Spleen (tissue), 13 donors: ENCODE data around the gene ZC3H15. TPM values are rescaled to one million over a fixed set of nuclear protein-coding genes. Genes with fewer than 3 reads are reported as not detected.
"Not testable (repeated sequence)": the region's sequence is repeated elsewhere in the genome, so short reads cannot be mapped to it uniquely, and the experiment has no call there.

Experiments used
- DNase-seq: peaks from one replicate; pipeline ENCODE4 v3.0.0-alpha.2; 2020
- H3K27ac ChIP-seq, 8 donors: fragments of 200-600 bp; sonication (generic) in 7 of 8; 1 replicate in 4 of 8; 2 replicates in 4 of 8; pipeline versions ENCODE4 v1.5.0 to v1.8.0; 2016 to 2021; ENCODE audit warnings: inconsistent platforms in 4 of 8, mild to moderate bottlenecking in 4 of 8, moderate library complexity in 1 of 8
- H3K27me3 ChIP-seq, 7 donors: fragments of 200-600 bp; sonication (generic) in 6 of 7; replicated peaks in 1 of 7; 1 replicate in 4 of 7; 2 replicates in 3 of 7; pipeline versions ENCODE4 v1.5.0 to v1.8.0; 2016 to 2021; ENCODE audit warnings: inconsistent platforms in 3 of 7, mild to moderate bottlenecking in 1 of 7
- H3K36me3 ChIP-seq, 6 donors: fragments of 200-600 bp; sonication (generic) in 5 of 6; 1 replicate in 4 of 6; 2 replicates in 2 of 6; pipeline versions ENCODE4 v1.5.0 to v1.8.0; 2016 to 2021; ENCODE audit warnings: inconsistent platforms in 2 of 6
- H3K4me1 ChIP-seq, 6 donors: fragments of 200-600 bp; sonication (generic) in 5 of 6; 1 replicate in 3 of 6; 2 replicates in 3 of 6; pipeline versions ENCODE4 v1.5.0 to v1.8.0; 2016 to 2021; ENCODE audit warnings: inconsistent platforms in 3 of 6
- H3K4me3 ChIP-seq, 8 donors: fragments of 200-600 bp; sonication (generic) in 7 of 8; 1 replicate in 4 of 8; 2 replicates in 4 of 8; pipeline versions ENCODE4 v1.5.0 to v1.8.0; 2016 to 2021; ENCODE audit warnings: inconsistent platforms in 4 of 8, mild to moderate bottlenecking in 4 of 8, moderate library complexity in 2 of 8
- H3K9me3 ChIP-seq, 8 donors: fragments of 200-600 bp; sonication (generic) in 7 of 8; 1 replicate in 4 of 8; 2 replicates in 4 of 8; pipeline versions ENCODE4 v1.5.0 to v1.8.0; 2016 to 2021; ENCODE audit warnings: inconsistent platforms in 4 of 8
- POLR2A ChIP-seq, 3 donors: fragments of 450-650 bp; IDR thresholded peaks; one replicate each; pipeline ENCODE4 v1.5.1; 2017; ENCODE audit warnings: antibody characterized with exemption in 3 of 3, mild to moderate bottlenecking in 1 of 3
- POLR2AphosphoS5 ChIP-seq, 3 donors: sonication (generic); formaldehyde crosslinking; IDR thresholded peaks; one replicate each; pipeline ENCODE4 v1.5.1; 2017; ENCODE audit warnings: antibody characterized with exemption in 3 of 3
- WGBS, 5 donors: extraction: QIAGEN DNeasy Blood & Tissue Kit in 3 of 5; methylation state at CpG; one replicate each; pipeline versions ENCODE4 v1.1.5 to v1.1.7; 2013 to 2018; 5-methylcytosine and 5-hydroxymethylcytosine counted together
- intact Hi-C: fragments of 100-400 bp; cut with DNase I; formaldehyde crosslinking; loops from one replicate; pipeline ENCODE4 v1.15.0; 2023; ENCODE audit warnings: low total_unique reads
- long read RNA-seq, 2 donors: transcript quantifications; one replicate each; lab custom pipeline, GENCODE V29; 2026
- polyA plus RNA-seq, 3 donors: library from polyadenylated mRNA; stranded (reverse); fragments of 200-250 nt; gene quantifications; one replicate each; pipeline ENCODE4 v1.2.1, GENCODE V29; 2013
- total RNA-seq, 7 donors: library from RNA; depleted of rRNA in 3 of 7; stranded (reverse); fragments of >200 nt in 3 of 7; fragmentation: NEBNext Ultra II Directional in 4 of 7; extraction: Animal tissue kit (Norgen Biotek cat#: 25700) in 4 of 7; gene quantifications; one replicate each; pipeline versions ENCODE4 v1.1.0 to v1.2.1, GENCODE V29; 2016 to 2021
- TF ChIP-seq, protein P1 (sequence below), 11 experiments: fragments of 200-600 bp in 7 of 11; fragments of 450-650 bp in 4 of 11; sonication (generic) in 4 of 11; IDR thresholded peaks in 8 of 11; conservative IDR thresholded peaks in 3 of 11; 1 replicate in 7 of 11; 2 replicates in 4 of 11; pipeline versions ENCODE4 v1.4.0 to v1.8.0; 2016 to 2021; ENCODE audit warnings: antibody characterized with exemption in 11 of 11, inconsistent platforms in 4 of 11, mild to moderate bottlenecking in 1 of 11
- donor health status: healthy with polysubstance abuse.
- donor health status: DM: no; HTN: no; CAD: no; lungs with moderate emphysema.
- donor health status: DM: no; HTN: no; CAD: no.
- donor health status: Bipolar disorder and iron deficiency.
- donor health status: healthy.
- donor health status: DM: no; HTN: no; CAD: no.
- donor health status: DM: yes; HTN: yes; CAD: no.

The ZC3H15 gene
- total RNA-seq, result 10 to 100 TPM; 40.6 to 62.6 (median 53.1) TPM
- 10 to 100 TPM; 38.2 to 52.7 (median 47.6) TPM for polyA plus RNA-seq
- long read RNA-seq, donor 1, transcript ZC3H15-201 (10 exons, 2,138 nt), result major isoform, 12 of 32 reads
- long read RNA-seq, donor 1, partial matches to known transcripts, result 19 of 32 reads
- long read RNA-seq, donor 1, other reads (novel, unspliced or antisense), result 0 of 32 reads
- long read RNA-seq, donor 2, transcript ZC3H15-201 (10 exons, 2,138 nt), result major isoform, 6 of 19 reads
- long read RNA-seq, donor 2, partial matches to known transcripts, result 13 of 19 reads
- long read RNA-seq, donor 2, other reads (novel, unspliced or antisense), result 0 of 19 reads

DNA sequence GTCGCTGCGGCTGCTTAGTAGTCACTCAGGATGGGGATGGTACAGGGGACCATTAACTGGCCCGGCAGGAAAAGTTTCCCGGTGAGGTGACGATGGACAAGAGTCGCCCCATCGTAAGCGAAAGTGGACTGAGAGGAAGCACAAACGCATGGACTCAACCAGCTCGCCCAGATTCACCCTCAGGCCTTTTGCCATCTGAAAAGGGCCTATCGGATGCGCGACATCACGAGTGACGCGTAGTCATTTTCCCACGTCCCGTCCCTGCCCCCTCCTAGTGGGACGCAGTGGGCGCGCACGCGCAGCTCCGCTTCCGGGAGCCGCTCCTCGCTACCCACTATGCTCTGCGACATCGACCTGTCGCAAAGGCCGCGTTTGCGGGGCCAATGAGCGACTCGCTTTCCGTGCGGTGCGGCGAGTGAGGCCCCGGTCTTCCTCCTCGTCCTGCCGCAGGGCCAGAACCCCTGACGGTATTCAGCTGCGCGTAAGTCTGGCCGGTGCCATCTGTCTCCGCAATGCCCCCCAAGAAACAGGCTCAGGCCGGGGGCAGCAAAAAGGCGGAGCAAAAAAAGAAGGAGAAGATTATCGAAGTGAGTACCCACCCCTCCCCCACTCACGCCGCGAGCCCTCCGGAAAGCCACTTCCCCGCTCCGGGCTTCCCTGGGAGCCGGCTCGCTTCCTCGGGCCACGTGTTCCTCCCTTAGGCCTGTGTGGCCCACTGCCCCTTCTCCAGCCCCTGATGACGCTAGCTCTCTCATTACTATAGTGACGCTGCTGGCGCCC is at the start of gene ZC3H15:
Gene ZC3H15, plus strand, starts transcription at position 390 of the 780 bp plus-strand sequence. Its CDS starts 123 bp downstream, at position 513.
- Histone ChIP-seq H3K27ac (peak within 1 kb of the TSS; percentile 87 to 97 (median 94)), H3K4me1 (peaks cover 42 to 68% (median 63%) of the 10 kb centered on the region in 6 donors), H3K27me3 (no peaks in the 10 kb centered on the region), H3K4me3 (peak within 1 kb of the TSS; percentile 70 to 99 (median 90)), H3K9me3 (no peaks in the 10 kb centered on the region), H3K36me3 (no peaks in the 10 kb centered on the region)
- TF ChIP-seq POLR2A (IDR thresholded peaks at IDR 0.05), result peak in 2 of 3 donors; percentile 5 to 49
- TF ChIP-seq, protein P1, sequence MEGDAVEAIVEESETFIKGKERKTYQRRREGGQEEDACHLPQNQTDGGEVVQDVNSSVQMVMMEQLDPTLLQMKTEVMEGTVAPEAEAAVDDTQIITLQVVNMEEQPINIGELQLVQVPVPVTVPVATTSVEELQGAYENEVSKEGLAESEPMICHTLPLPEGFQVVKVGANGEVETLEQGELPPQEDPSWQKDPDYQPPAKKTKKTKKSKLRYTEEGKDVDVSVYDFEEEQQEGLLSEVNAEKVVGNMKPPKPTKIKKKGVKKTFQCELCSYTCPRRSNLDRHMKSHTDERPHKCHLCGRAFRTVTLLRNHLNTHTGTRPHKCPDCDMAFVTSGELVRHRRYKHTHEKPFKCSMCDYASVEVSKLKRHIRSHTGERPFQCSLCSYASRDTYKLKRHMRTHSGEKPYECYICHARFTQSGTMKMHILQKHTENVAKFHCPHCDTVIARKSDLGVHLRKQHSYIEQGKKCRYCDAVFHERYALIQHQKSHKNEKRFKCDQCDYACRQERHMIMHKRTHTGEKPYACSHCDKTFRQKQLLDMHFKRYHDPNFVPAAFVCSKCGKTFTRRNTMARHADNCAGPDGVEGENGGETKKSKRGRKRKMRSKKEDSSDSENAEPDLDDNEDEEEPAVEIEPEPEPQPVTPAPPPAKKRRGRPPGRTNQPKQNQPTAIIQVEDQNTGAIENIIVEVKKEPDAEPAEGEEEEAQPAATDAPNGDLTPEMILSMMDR (IDR thresholded peaks at IDR 0.05 in 8 of 11, conservative IDR thresholded peaks at IDR 0.05 in 3 of 11), result peak in 3 of 11 experiments; percentile 6 to 39 (median 23)
- peak; percentile 96 to 99 (median 98) for TF ChIP-seq POLR2AphosphoS5 (IDR thresholded peaks at IDR 0.05)
- WGBS, 5 donors, result 0 to 1% (median 0%) methylated on average over 48 to 63 of the region's 63 CpGs
- intact Hi-C loops, result no loop called here
- DNase-seq, result peak; percentile 100

DNA sequence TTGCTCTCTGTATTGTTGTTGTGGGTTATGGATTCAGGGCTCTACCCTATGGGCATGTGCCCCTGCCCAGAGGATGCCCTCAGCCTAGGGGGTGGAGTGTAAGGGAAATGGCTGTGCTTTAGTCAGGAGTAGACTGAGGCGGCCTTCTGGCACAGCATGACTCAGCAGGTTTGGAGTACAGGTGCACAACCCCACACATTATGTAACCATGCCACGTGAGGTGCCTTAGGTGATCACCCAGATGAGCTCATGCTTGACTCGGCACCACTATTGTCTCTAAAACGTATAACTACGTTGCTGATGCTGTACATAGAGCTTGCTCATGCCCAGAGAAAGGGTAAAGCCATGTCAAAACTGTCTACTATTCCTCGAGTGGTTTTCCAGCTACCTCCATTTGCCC is 48.3 kb upstream of the ZC3H15 start:
- DNase-seq, result no peak
- no peak overlapping the region for H3K27ac ChIP-seq
- TF ChIP-seq POLR2AphosphoS5 (IDR thresholded peaks at IDR 0.05) (no peak), POLR2A (IDR thresholded peaks at IDR 0.05) (no peak)
- TF ChIP-seq, protein P1 (IDR thresholded peaks at IDR 0.05 in 8 of 11, conservative IDR thresholded peaks at IDR 0.05 in 3 of 11), result no peak
- no peaks in the 10 kb centered on the region for H3K27me3 ChIP-seq
- 84 to 98% (median 93%) methylated on average over 6 of the region's 6 CpGs for WGBS, 5 donors
- H3K4me3 ChIP-seq, result no peak overlapping the region
- peaks cover 0 to 5% (median 0%) of the 10 kb centered on the region in 6 donors for H3K4me1 ChIP-seq
- peaks cover 0 to 36% (median 0%) of the 10 kb centered on the region in 6 donors for H3K36me3 ChIP-seq
- intact Hi-C loops, result no loop called here
- H3K9me3 ChIP-seq, result peaks cover 0 to 19% (median 10%) of the 10 kb centered on the region in 8 donors

DNA sequence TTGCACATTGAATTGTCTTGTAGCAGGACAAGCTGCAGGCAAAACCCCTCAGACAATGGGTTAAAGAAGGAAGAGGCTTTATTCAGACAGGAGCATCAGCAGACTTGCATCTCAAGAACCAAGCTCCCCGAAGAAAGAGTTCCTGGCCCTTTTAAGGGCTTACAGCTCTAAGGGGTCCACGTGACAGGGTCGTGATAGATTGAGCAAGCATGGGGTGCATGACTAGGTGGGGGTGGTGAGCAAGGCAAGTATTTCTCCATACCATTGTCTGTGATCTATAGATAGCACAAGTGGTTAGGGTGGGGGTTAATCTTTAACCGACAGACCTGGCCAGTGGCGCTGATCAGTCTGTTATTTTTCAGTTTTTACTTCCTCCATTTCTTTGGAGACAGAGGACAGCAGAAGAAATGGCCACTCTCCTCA is 46.4 kb upstream of the ZC3H15 start:
- peaks cover 0 to 19% (median 10%) of the 10 kb centered on the region in 8 donors for H3K9me3 ChIP-seq
- peaks cover 0 to 34% (median 0%) of the 10 kb centered on the region in 6 donors for H3K36me3 ChIP-seq
- H3K27me3 ChIP-seq, H3K27ac ChIP-seq, H3K4me3 ChIP-seq, intact Hi-C loops, DNase-seq, H3K4me1 ChIP-seq: not testable (repeated sequence)
- WGBS, 5 donors, result 76 to 92% (median 87%) methylated on average over 5 of the region's 5 CpGs

DNA sequence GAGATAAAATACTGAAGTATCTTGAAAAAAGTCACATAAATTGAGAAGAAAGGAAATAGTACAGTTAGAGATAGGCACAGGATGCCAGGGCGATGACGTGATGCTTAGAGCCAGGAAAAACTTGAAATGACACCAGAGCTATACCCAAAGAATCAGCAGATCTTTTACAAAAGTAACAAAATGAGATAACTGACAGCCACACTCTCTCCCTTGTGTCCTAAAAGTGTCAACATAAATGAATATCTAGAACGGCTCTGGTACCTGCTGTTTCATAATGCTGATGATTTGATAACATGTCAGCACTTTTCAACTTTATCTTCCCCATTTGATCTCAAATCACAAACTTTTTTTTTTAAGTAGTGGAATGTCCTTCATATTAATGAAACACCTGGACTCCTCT is 45.6 kb upstream of the ZC3H15 start:
- DNase-seq, result no peak
- Histone ChIP-seq H3K36me3 (peaks cover 0 to 27% (median 0%) of the 10 kb centered on the region in 6 donors), H3K9me3 (peaks cover 0 to 19% (median 10%) of the 10 kb centered on the region in 8 donors), H3K27ac (no peak overlapping the region), H3K4me3 (no peak overlapping the region), H3K4me1 (peaks cover 0 to 5% (median 0%) of the 10 kb centered on the region in 6 donors), H3K27me3 (no peaks in the 10 kb centered on the region)
- intact Hi-C loops, result no loop called here
- WGBS, 5 donors, result 50 to 61% (median 56%) methylated on average over 3 of the region's 3 CpGs
- TF ChIP-seq, protein P1 (IDR thresholded peaks at IDR 0.05 in 8 of 11, conservative IDR thresholded peaks at IDR 0.05 in 3 of 11), result no peak
- TF ChIP-seq POLR2A (IDR thresholded peaks at IDR 0.05) (no peak), POLR2AphosphoS5 (IDR thresholded peaks at IDR 0.05) (no peak)
